KBM-7 (cell line): Measurements from ENCODE around the gene USP30.
A peak's percentile ranks its signal among the peaks of the same experiment; 100 is the strongest.

Source experiments
- DNase-seq: peaks from one replicate; pipeline ENCODE4 v3.0.0-alpha.2; 2015
- in situ Hi-C: fragments of 300-500 bp; cut with MboI; formaldehyde crosslinking; loops from 2 replicates; pipeline ENCODE4 v1.14.3; 2020; ENCODE audit warnings: low sequenced_read_pairs, low pct_unique_long_range_greater_than_20kb, mixed read lengths

Gene USP30

GRCh38 chr12:109092497-109093021 lies 40.2 kb downstream of the USP30 start:
- DNase-seq = peak; percentile 32
- in situ Hi-C loops = no loop called here

GRCh38 chr12:109093022-109093918 lies 40.9 kb downstream of the USP30 start, which contains the start of gene ALKBH2:
Gene ALKBH2, minus strand, starts transcription at chr12:109093472. Its CDS starts 686 bp downstream, at chr12:109092786.
- DNase-seq = peak; percentile 94
- in situ Hi-C loops = no loop called here

- in situ Hi-C loops = no loop called here
- no peak for DNase-seq
Measured at GRCh38 chr12:109097140-109097434, 44.7 kb downstream of the USP30 start.

GRCh38 chr12:109097435-109098182 lies 45.2 kb downstream of the USP30 start, which contains the start of gene UNG:
Gene UNG, plus strand, starts transcription at chr12:109097597. Its CDS starts 83 bp downstream, at chr12:109097680.
- in situ Hi-C loops = no loop called here

GRCh38 chr12:109098183-109098604 lies 45.8 kb downstream of the USP30 start:
- DNase-seq = no peak
- in situ Hi-C loops = no loop called here

More at GRCh38 chr12:109097435-109098182, 45.2 kb downstream of the USP30 start, which contains the start of gene UNG:
- peak; percentile 94 for DNase-seq

GRCh38 chr12:109098651-109099050 lies 46.3 kb downstream of the USP30 start:
- no peak for DNase-seq
- in situ Hi-C loops = no loop called here

GRCh38 chr12:109099431-109100020 lies 47.1 kb downstream of the USP30 start:
- DNase-seq = no peak
- in situ Hi-C loops = no loop called here

GRCh38 chr12:109100741-109101140 lies 48.4 kb downstream of the USP30 start:
- in situ Hi-C loops = no loop called here
- DNase-seq = no peak

- no peak for DNase-seq
- in situ Hi-C loops = no loop called here
Measured at GRCh38 chr12:109102491-109102890, 50.1 kb downstream of the USP30 start.

- in situ Hi-C loops = no loop called here
- no peak for DNase-seq
Measured at GRCh38 chr12:109105176-109105575, 52.8 kb downstream of the USP30 start.

GRCh38 chr12:109109746-109110350 lies 57.5 kb downstream of the USP30 start:
- no peak for DNase-seq
- in situ Hi-C loops = no loop called here

- DNase-seq = no peak
- in situ Hi-C loops = no loop called here
Measured at GRCh38 chr12:109110988-109111495, 58.7 kb downstream of the USP30 start.

GRCh38 chr12:109112720-109113465 lies 60.5 kb downstream of the USP30 start:
- in situ Hi-C loops = no loop called here
- no peak for DNase-seq

GRCh38 chr12:109113661-109114321 lies 61.4 kb downstream of the USP30 start:
- in situ Hi-C loops = no loop called here
- no peak for DNase-seq

- no peak for DNase-seq
- in situ Hi-C loops = no loop called here
Measured at GRCh38 chr12:109114644-109115043, 62.3 kb downstream of the USP30 start.

GRCh38 chr12:109115404-109115757 lies 63.0 kb downstream of the USP30 start:
- in situ Hi-C loops = no loop called here
- DNase-seq = no peak

GRCh38 chr12:109115758-109116610 lies 63.6 kb downstream of the USP30 start, which contains the start of gene ACACB:
Gene ACACB, plus strand, starts transcription at chr12:109116587. Its CDS starts 22,819 bp downstream, at chr12:109139406.
- DNase-seq = peak; percentile 31
- in situ Hi-C loops = no loop called here
